HL-60 (cell line): ENCODE measurements around the gene GABPB2.

Source experiments
- CTCF ChIP-seq: IDR thresholded peaks from one replicate; pipeline ENCODE4 v1.5.1; 2011; ENCODE audit warnings: low read length, control low read depth, inconsistent platforms; ENCODE audit not compliant: insufficient read depth
- GABPA ChIP-seq: IDR thresholded peaks from 2 replicates; pipeline ENCODE4 v1.6.1; 2012; ENCODE audit warnings: low read depth
- POLR2AphosphoS5 ChIP-seq: IDR thresholded peaks from 2 replicates; pipeline ENCODE4 v1.6.1; 2012; ENCODE audit warnings: low read depth
- REST ChIP-seq: IDR thresholded peaks from 2 replicates; pipeline ENCODE4 v1.6.1; 2012; ENCODE audit warnings: low read depth; ENCODE audit not compliant: insufficient replicate concordance

DNA sequence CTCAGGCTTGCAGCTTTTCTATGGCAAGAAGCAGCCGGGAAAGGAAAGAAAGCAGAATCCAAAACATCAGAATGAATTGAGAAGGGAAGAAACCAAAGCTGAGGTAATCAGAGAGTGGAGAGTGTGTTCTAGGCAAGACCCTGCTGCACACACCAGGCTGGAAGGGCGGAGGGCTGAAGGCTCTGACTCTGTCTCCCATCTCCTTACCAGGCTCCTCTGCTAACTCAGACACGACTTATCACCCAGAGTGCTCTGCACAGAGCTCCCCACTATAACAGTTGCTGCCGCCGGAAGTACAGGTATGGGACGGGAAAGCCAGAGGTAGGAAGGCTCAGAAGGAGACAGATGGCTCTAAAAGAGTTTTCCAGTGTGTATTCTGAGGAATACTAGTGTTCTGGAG is 96.6 kb downstream of the GABPB2 start:
- TF ChIP-seq CTCF (no peak), POLR2AphosphoS5 (no peak), GABPA (no peak), REST (no peak)
